ENCODE results near the gene NFYB.
"Not testable (repeated sequence)": the region's sequence is repeated elsewhere in the genome, so short reads cannot be mapped to it uniquely, and the experiment has no call there.

The NFYB gene

DNA sequence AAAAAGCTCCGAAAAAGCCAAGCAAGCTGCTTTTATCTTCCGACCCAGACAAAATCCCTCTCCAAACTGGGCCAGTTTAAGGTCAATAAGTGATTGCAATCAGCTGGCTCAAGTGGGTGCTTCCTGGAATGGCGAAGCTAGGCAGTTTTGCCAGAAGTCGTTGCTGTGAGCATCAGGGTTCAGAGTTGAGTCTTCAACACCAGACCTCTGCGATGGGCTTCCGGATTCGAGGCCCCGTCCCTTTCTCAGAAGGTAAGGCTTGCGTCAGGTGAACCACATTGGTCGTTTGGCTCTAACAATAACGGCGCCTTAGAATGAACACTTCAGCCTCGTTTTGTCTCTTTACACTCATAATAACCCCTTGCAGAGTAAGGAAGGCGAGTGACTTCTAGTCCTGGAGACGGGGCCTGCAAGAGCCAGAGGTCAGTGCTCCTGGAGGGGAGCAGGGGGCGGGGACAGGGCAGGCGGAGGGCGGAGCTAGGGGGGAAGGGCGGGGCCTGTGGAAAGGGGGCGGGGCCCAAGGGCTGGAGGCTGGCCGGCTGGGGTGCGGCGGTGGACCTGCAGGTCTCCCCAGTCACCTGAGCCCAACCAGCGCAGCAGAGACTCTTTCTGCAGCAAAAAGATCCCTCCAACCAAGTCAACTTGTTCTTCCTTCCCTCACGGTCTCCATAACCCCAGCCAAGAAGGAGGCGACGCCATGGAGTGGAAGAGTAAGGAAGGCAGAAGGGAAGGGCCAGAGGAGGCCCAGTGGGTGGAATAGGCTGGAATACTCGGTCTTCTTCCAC, 34.0 kb upstream of the NFYB start:
- no peak overlapping the region for H3K4me3 ChIP-seq
- H3K9me3 ChIP-seq, result no peaks in the 10 kb centered on the region
- in situ Hi-C loops (cut with MboI; ENCODE audit: low sequenced_read_pairs), result no loop called here
- no peaks in the 10 kb centered on the region; the same call in 1 of the 2 replicates for H3K27me3 ChIP-seq (ENCODE audit: low read depth)
- H3K4me1 ChIP-seq, result no peaks in the 10 kb centered on the region
- no peaks in the 10 kb centered on the region for H3K36me3 ChIP-seq (replicated peaks)
- DNase-seq (ENCODE audit: low spot score in 2 of 2), result no peak

GRCh38 chr12:104168596-104168995, 30.6 kb upstream of the NFYB start:
- Histone ChIP-seq H3K4me1 (peaks cover 4% of the 10 kb centered on the region), H3K36me3 (replicated peaks) (no peaks in the 10 kb centered on the region), H3K4me3 (no peak overlapping the region), H3K9me3 (no peaks in the 10 kb centered on the region), H3K27me3 (ENCODE audit: low read depth) (no peaks in the 10 kb centered on the region; the same call in 1 of the 2 replicates)
- in situ Hi-C loops (cut with MboI; ENCODE audit: low sequenced_read_pairs), result no loop called here
- no peak for DNase-seq (ENCODE audit: low spot score in 2 of 2)

DNA sequence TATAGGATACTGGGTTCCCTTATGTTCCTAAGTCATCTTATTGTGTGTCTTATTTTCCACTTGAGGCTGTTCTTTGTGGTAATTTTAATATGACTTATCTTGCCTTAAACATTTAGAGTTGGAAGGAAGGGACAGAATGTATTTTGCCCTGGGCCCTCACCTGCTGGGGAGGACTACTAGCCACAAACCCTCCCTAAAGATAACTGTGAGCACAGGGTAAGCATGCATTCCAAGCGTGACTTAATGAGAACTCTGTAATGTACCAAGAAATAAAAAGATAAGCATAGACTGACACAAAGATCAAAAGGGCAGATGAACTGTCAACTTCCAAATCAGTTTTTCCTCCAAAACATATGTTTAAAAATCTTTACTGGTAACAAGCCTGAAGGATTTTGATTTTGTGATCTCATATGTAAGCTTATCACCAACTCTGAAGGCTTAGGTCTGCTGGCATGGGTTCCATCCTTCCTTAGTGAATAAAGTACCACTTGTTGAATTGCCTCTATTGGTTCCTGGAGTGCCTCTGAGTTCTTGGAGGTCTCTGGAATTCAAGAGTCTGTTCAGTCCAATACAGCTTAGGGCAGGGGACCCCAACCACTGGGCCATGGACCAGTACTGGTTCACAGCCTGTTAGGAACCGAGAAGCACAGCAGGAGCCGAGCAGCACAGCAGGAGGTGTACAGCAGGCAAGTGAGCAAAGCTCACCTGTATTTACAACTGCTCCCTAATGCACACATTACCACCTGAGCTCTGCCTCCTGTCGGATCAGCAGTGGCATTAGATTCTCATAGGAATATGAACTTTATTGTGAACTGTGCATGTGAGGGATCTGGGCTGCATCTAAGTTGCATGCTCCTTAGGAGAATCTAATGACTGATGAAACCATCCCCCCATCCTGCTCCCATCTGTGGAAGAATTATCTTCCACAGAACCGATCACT, 29.8 kb upstream of the NFYB start:
- no peaks in the 10 kb centered on the region for H3K9me3 ChIP-seq
- in situ Hi-C loops (cut with MboI; ENCODE audit: low sequenced_read_pairs), result no loop called here

GRCh38 chr12:104166465-104166864, 28.5 kb upstream of the NFYB start:
- Histone ChIP-seq H3K4me1 (peaks cover 4% of the 10 kb centered on the region), H3K4me3 (no peak overlapping the region), H3K27me3 (ENCODE audit: low read depth) (no peaks in the 10 kb centered on the region; the same call in 1 of the 2 replicates), H3K36me3 (replicated peaks) (no peaks in the 10 kb centered on the region), H3K9me3 (no peaks in the 10 kb centered on the region)
- DNase-seq (ENCODE audit: low spot score in 2 of 2), result no peak
- in situ Hi-C loops (cut with MboI; ENCODE audit: low sequenced_read_pairs), result no loop called here

More for the DNA sequence above, 29.8 kb upstream of the NFYB start:
- Histone ChIP-seq H3K4me3 (no peak overlapping the region), H3K27me3 (ENCODE audit: low read depth) (no peaks in the 10 kb centered on the region; the same call in 1 of the 2 replicates), H3K36me3 (replicated peaks) (no peaks in the 10 kb centered on the region), H3K4me1 (peaks cover 4% of the 10 kb centered on the region)
- DNase-seq (ENCODE audit: low spot score in 2 of 2), result no peak

GRCh38 chr12:104165801-104166200, 27.8 kb upstream of the NFYB start:
- Histone ChIP-seq H3K4me3 (no peak overlapping the region), H3K36me3 (replicated peaks) (no peaks in the 10 kb centered on the region), H3K4me1 (peaks cover 4% of the 10 kb centered on the region), H3K27me3 (ENCODE audit: low read depth) (no peaks in the 10 kb centered on the region; the same call in 1 of the 2 replicates), H3K9me3 (no peaks in the 10 kb centered on the region)
- in situ Hi-C loops (cut with MboI; ENCODE audit: low sequenced_read_pairs), result no loop called here
- no peak for DNase-seq (ENCODE audit: low spot score in 2 of 2)

- Histone ChIP-seq H3K4me1 (peaks cover 4% of the 10 kb centered on the region), H3K9me3 (no peaks in the 10 kb centered on the region), H3K36me3 (replicated peaks) (no peaks in the 10 kb centered on the region), H3K4me3 (no peak overlapping the region), H3K27me3 (ENCODE audit: low read depth) (no peaks in the 10 kb centered on the region; the same call in 1 of the 2 replicates)
- DNase-seq (ENCODE audit: low spot score in 2 of 2), result peak; percentile 40 to 42
- in situ Hi-C loops (cut with MboI; ENCODE audit: low sequenced_read_pairs), result no loop called here
These were observed 26.6 kb upstream of the NFYB start for GRCh38 chr12:104164634-104165033.

DNA sequence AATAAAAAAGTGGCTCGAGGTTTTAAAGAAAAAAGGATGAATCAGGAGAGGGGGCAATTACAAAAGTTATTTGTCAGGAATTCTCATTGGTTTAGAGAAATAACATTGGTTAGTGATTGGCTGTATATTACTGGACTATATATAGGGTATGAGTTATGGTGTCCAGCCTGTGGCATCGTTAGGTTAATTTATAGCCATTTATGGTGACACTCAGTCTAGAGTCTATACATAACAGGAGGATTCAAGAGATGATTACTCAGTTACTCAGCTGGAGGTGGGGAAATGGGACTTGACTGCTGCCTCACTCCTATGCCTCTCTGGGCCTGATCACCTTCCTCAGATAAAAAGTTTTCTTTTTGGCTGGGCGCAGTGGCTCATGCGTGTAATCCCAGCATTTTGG, 25.6 kb upstream of the NFYB start:
- no peak overlapping the region for H3K4me3 ChIP-seq
- no peaks in the 10 kb centered on the region; the same call in 1 of the 2 replicates for H3K27me3 ChIP-seq (ENCODE audit: low read depth)
- H3K4me1 ChIP-seq, result peaks cover 4% of the 10 kb centered on the region
- H3K9me3 ChIP-seq, result no peaks in the 10 kb centered on the region
- no peaks in the 10 kb centered on the region for H3K36me3 ChIP-seq (replicated peaks)
- DNase-seq (ENCODE audit: low spot score in 2 of 2), result no peak
- in situ Hi-C loops (cut with MboI; ENCODE audit: low sequenced_read_pairs), result no loop called here

- in situ Hi-C loops (cut with MboI; ENCODE audit: low sequenced_read_pairs); H3K9me3 ChIP-seq; H3K4me3 ChIP-seq; DNase-seq (ENCODE audit: low spot score in 2 of 2); H3K36me3 ChIP-seq (replicated peaks); H3K27me3 ChIP-seq (ENCODE audit: low read depth); H3K4me1 ChIP-seq: not testable (repeated sequence)
These were observed 25.0 kb upstream of the NFYB start for GRCh38 chr12:104163028-104163427.

DNA sequence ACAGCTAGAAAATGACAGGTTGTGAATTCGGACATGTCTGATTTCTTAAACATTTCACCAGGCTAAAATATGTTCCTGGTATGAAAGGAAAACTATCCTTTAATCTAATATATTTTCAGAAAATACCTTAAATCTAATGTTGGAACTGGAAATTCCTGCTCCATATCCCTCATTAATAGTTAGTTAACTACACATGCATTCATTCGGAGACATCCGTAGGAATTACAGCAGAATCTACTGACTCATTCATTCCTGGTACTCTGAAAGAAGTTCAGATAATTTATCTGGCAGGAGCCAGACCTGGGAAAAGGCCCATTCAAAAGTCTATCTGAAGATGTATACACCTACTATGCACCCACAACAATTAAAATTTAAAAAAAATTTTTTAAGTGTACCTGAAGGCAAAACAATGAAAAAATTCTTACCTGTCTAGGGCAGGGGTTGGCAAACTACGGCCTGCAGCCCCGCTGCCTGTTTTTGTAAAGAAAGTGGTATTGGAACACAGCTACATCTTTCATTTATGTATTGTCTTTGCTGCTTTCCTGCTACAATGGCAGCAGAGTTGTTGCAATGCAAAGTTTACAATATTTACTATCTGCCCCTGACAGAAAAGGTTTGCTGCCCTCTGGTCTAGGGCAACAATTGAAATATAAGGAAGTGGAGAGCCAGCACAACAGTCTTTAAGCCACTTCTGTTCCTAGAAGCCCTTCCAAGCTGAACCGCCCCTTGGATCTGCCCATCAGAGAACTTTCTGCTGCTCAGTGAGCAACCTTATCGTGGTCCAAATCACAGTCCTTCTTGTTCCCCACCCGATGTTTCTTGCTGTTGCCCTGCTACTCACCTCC, 17.9 kb upstream of the NFYB start:
- DNase-seq (ENCODE audit: low spot score in 2 of 2), result no peak
- H3K9me3 ChIP-seq, result no peaks in the 10 kb centered on the region
- H3K4me3 ChIP-seq, result no peak overlapping the region
- no peaks in the 10 kb centered on the region for H3K36me3 ChIP-seq (replicated peaks)
- in situ Hi-C loops (cut with MboI; ENCODE audit: low sequenced_read_pairs), result no loop called here
- H3K27me3 ChIP-seq (ENCODE audit: low read depth), result no peaks in the 10 kb centered on the region
- no peaks in the 10 kb centered on the region for H3K4me1 ChIP-seq

GRCh38 chr12:104154806-104155205, 16.8 kb upstream of the NFYB start:
- H3K9me3 ChIP-seq, result no peaks in the 10 kb centered on the region
- no peaks in the 10 kb centered on the region for H3K36me3 ChIP-seq (replicated peaks)
- H3K4me1 ChIP-seq, result no peaks in the 10 kb centered on the region
- DNase-seq (ENCODE audit: low spot score in 2 of 2), result no peak
- no peaks in the 10 kb centered on the region for H3K27me3 ChIP-seq (ENCODE audit: low read depth)
- in situ Hi-C loops (cut with MboI; ENCODE audit: low sequenced_read_pairs), result no loop called here
- H3K4me3 ChIP-seq, result no peak overlapping the region

DNA sequence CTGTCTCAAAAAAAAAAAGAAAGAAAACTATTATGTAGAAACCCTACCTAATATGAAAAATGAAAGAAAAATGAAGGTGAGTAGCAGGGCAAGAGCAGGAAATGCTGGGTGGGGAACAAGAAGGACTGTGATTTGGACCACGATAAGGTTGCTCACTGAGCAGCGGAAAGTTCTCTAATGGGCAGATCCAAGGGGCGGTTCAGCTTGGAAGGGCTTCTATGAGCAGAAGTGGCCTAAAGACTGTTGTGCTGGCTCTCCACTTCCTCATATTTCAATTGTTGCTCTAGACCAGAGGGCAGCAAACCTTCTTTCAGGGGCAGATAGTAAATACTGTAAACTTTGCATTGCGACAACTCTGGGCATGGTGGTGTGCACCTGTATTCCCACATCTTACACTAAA, 16.3 kb upstream of the NFYB start:
- Histone ChIP-seq H3K36me3 (replicated peaks) (no peaks in the 10 kb centered on the region), H3K9me3 (no peaks in the 10 kb centered on the region), H3K4me1 (no peaks in the 10 kb centered on the region), H3K4me3 (no peak overlapping the region), H3K27me3 (ENCODE audit: low read depth) (no peaks in the 10 kb centered on the region)
- in situ Hi-C loops (cut with MboI; ENCODE audit: low sequenced_read_pairs), result no loop called here
- DNase-seq (ENCODE audit: low spot score in 2 of 2), result no peak

- DNase-seq (ENCODE audit: low spot score in 2 of 2), result no peak
- in situ Hi-C loops (cut with MboI; ENCODE audit: low sequenced_read_pairs), result no loop called here
These were observed 14.8 kb upstream of the NFYB start for GRCh38 chr12:104152685-104153241.

DNA sequence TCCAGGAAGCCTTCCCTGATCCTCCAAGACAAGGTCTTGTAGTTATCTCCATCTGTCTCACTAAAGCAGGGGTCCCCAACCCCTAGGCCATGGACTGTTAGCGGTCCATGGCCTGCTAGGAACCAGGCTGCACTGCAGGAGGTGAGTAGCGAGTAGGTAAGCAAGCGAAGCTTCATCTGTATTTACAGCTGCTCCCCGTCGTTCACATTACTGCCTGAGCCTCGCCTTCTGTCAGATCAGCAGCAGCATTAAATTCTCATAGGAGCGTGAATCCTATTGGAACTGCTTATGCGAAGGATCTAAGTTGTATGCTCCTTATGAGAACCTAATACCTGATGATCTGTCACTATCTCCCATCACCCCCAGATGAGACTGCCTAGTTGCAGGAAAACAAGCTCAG, 12.4 kb upstream of the NFYB start:
- no peak for DNase-seq (ENCODE audit: low spot score in 2 of 2)
- Histone ChIP-seq H3K27me3 (ENCODE audit: low read depth) (no peaks in the 10 kb centered on the region), H3K4me3 (no peak overlapping the region), H3K36me3 (replicated peaks) (no peaks in the 10 kb centered on the region), H3K9me3 (no peaks in the 10 kb centered on the region), H3K4me1 (no peaks in the 10 kb centered on the region)
- in situ Hi-C loops (cut with MboI; ENCODE audit: low sequenced_read_pairs), result no loop called here

More at GRCh38 chr12:104152685-104153241, 14.8 kb upstream of the NFYB start:
- no peaks in the 10 kb centered on the region for H3K36me3 ChIP-seq (replicated peaks)
- H3K9me3 ChIP-seq, result no peaks in the 10 kb centered on the region
- no peaks in the 10 kb centered on the region for H3K4me1 ChIP-seq
- H3K27me3 ChIP-seq (ENCODE audit: low read depth), result no peaks in the 10 kb centered on the region
- no peak overlapping the region for H3K4me3 ChIP-seq
